Measurements from ENCODE around the gene VAV3.

VAV3 gene

GRCh38 chr1:107550358-107550757, 414.6 kb downstream of the VAV3 start:
- no peaks in the 10 kb centered on the region for H3K27me3 ChIP-seq (ENCODE audit: control insufficient read depth in 1 of 2, insufficient read depth in 1 of 2, low read length in 2 of 2)
- no peak for DNase-seq
- no peak overlapping the region for H2BK12ac ChIP-seq (ENCODE audit: low read length in 2 of 2)
- H3K9ac ChIP-seq (ENCODE audit: low read length), result no peak overlapping the region
- H3K4me3 ChIP-seq (ENCODE audit: insufficient read depth in 1 of 2, low read depth in 1 of 2, low read length in 2 of 2), result no peak overlapping the region
- no peaks in the 10 kb centered on the region for H3K79me1 ChIP-seq (replicated peaks; ENCODE audit: low read length, poor library complexity, severe bottlenecking)
- H3K4me2 ChIP-seq (ENCODE audit: low read length, poor library complexity, severe bottlenecking), result no peak overlapping the region
- H3K9me3 ChIP-seq (ENCODE audit: control insufficient read depth, low read length), result no peaks in the 10 kb centered on the region
- no peak overlapping the region for H3K23ac ChIP-seq (ENCODE audit: low read length in 2 of 2)
- no peak overlapping the region for H4K91ac ChIP-seq (ENCODE audit: low read length)
- no peak overlapping the region for H2BK5ac ChIP-seq (ENCODE audit: low read depth, low read length, poor library complexity, severe bottlenecking)
- H3K27ac ChIP-seq (ENCODE audit: low read length, poor library complexity, severe bottlenecking), result no peak overlapping the region
- no peak overlapping the region for H4K8ac ChIP-seq (ENCODE audit: low read length)
- H3K36me3 ChIP-seq (ENCODE audit: control insufficient read depth in 1 of 2, insufficient read depth in 2 of 2, low read depth in 1 of 2, low read length in 2 of 2), result no peaks in the 10 kb centered on the region
- no peak overlapping the region for H2BK120ac ChIP-seq (ENCODE audit: low read depth, low read length)
- no peaks in the 10 kb centered on the region for H3K4me1 ChIP-seq (ENCODE audit: control insufficient read depth, insufficient read depth, low read depth, low read length)
- H3K18ac ChIP-seq (ENCODE audit: low read depth in 1 of 2, low read length in 2 of 2), result no peak overlapping the region
- no peak overlapping the region for H2BK15ac ChIP-seq (ENCODE audit: low read depth, poor library complexity, severe bottlenecking)
- no peak overlapping the region for H3K14ac ChIP-seq (ENCODE audit: low read length in 2 of 2)
- H2AK5ac ChIP-seq (ENCODE audit: low read length, severe bottlenecking), result no peak overlapping the region
- WGBS, result 76% methylated on average over 5 of the region's 5 CpGs
- no peak overlapping the region for H3K4ac ChIP-seq (ENCODE audit: low read depth in 1 of 2, low read length in 2 of 2)
- no peak overlapping the region for H2AFZ ChIP-seq (ENCODE audit: low read depth, low read length)

- H3K4ac ChIP-seq (ENCODE audit: low read depth in 1 of 2, low read length in 2 of 2), result no peak overlapping the region
- H2BK15ac ChIP-seq (ENCODE audit: low read depth, poor library complexity, severe bottlenecking), result no peak overlapping the region
- H3K36me3 ChIP-seq (ENCODE audit: control insufficient read depth in 1 of 2, insufficient read depth in 2 of 2, low read depth in 1 of 2, low read length in 2 of 2), result no peaks in the 10 kb centered on the region
- H3K27me3 ChIP-seq (ENCODE audit: control insufficient read depth in 1 of 2, insufficient read depth in 1 of 2, low read length in 2 of 2), result no peaks in the 10 kb centered on the region
- H3K4me2 ChIP-seq (ENCODE audit: low read length, poor library complexity, severe bottlenecking), result no peak overlapping the region
- H2BK5ac ChIP-seq (ENCODE audit: low read depth, low read length, poor library complexity, severe bottlenecking), result no peak overlapping the region
- H3K14ac ChIP-seq (ENCODE audit: low read length in 2 of 2), result no peak overlapping the region
- H4K8ac ChIP-seq (ENCODE audit: low read length), result no peak overlapping the region
- H3K4me1 ChIP-seq (ENCODE audit: control insufficient read depth, insufficient read depth, low read depth, low read length), result no peaks in the 10 kb centered on the region
- no peak overlapping the region for H3K4me3 ChIP-seq (ENCODE audit: insufficient read depth in 1 of 2, low read depth in 1 of 2, low read length in 2 of 2)
- H3K79me1 ChIP-seq (replicated peaks; ENCODE audit: low read length, poor library complexity, severe bottlenecking), result no peaks in the 10 kb centered on the region
- H2BK12ac ChIP-seq (ENCODE audit: low read length in 2 of 2), result no peak overlapping the region
- H3K9ac ChIP-seq (ENCODE audit: low read length), result no peak overlapping the region
- peak overlapping the region in 1 of 2 experiments; percentile 30 for H3K18ac ChIP-seq (ENCODE audit: low read depth in 1 of 2, low read length in 2 of 2)
- H2BK120ac ChIP-seq (ENCODE audit: low read depth, low read length), result no peak overlapping the region
- H2AFZ ChIP-seq (ENCODE audit: low read depth, low read length), result no peak overlapping the region
- no peaks in the 10 kb centered on the region for H3K9me3 ChIP-seq (ENCODE audit: control insufficient read depth, low read length)
- no peak overlapping the region for H3K23ac ChIP-seq (ENCODE audit: low read length in 2 of 2)
- H2AK5ac ChIP-seq (ENCODE audit: low read length, severe bottlenecking), result no peak overlapping the region
- DNase-seq, result no peak
- H3K27ac ChIP-seq (ENCODE audit: low read length, poor library complexity, severe bottlenecking), result no peak overlapping the region
- no peak overlapping the region for H4K91ac ChIP-seq (ENCODE audit: low read length)
- 79% methylated on average over 3 of the region's 3 CpGs for WGBS
These were observed 415.7 kb downstream of the VAV3 start for GRCh38 chr1:107549152-107549810.

- Histone ChIP-seq H2BK5ac (ENCODE audit: low read depth, low read length, poor library complexity, severe bottlenecking) (no peak overlapping the region), H2AFZ (ENCODE audit: low read depth, low read length) (no peak overlapping the region), H4K8ac (ENCODE audit: low read length) (no peak overlapping the region), H3K27me3 (ENCODE audit: control insufficient read depth in 1 of 2, insufficient read depth in 1 of 2, low read length in 2 of 2) (no peaks in the 10 kb centered on the region), H2BK12ac (ENCODE audit: low read length in 2 of 2) (no peak overlapping the region), H3K18ac (ENCODE audit: low read depth in 1 of 2, low read length in 2 of 2) (no peak overlapping the region), H3K14ac (ENCODE audit: low read length in 2 of 2) (no peak overlapping the region), H3K23ac (ENCODE audit: low read length in 2 of 2) (no peak overlapping the region), H3K4ac (ENCODE audit: low read depth in 1 of 2, low read length in 2 of 2) (no peak overlapping the region), H4K91ac (ENCODE audit: low read length) (no peak overlapping the region), H3K36me3 (ENCODE audit: control insufficient read depth in 1 of 2, insufficient read depth in 2 of 2, low read depth in 1 of 2, low read length in 2 of 2) (no peaks in the 10 kb centered on the region), H3K4me3 (ENCODE audit: insufficient read depth in 1 of 2, low read depth in 1 of 2, low read length in 2 of 2) (no peak overlapping the region), H3K79me1 (replicated peaks; ENCODE audit: low read length, poor library complexity, severe bottlenecking) (no peaks in the 10 kb centered on the region), H3K9ac (ENCODE audit: low read length) (no peak overlapping the region), H3K9me3 (ENCODE audit: control insufficient read depth, low read length) (no peaks in the 10 kb centered on the region), H3K4me1 (ENCODE audit: control insufficient read depth, insufficient read depth, low read depth, low read length) (no peaks in the 10 kb centered on the region), H2BK15ac (ENCODE audit: low read depth, poor library complexity, severe bottlenecking) (no peak overlapping the region), H2BK120ac (ENCODE audit: low read depth, low read length) (no peak overlapping the region), H3K4me2 (ENCODE audit: low read length, poor library complexity, severe bottlenecking) (no peak overlapping the region), H3K27ac (ENCODE audit: low read length, poor library complexity, severe bottlenecking) (no peak overlapping the region), H2AK5ac (ENCODE audit: low read length, severe bottlenecking) (no peak overlapping the region)
- no peak for DNase-seq
- 85% methylated on average over 3 of the region's 3 CpGs for WGBS
These were observed 416.7 kb downstream of the VAV3 start for GRCh38 chr1:107548276-107548675.

- Histone ChIP-seq H3K4me3 (ENCODE audit: insufficient read depth in 1 of 2, low read depth in 1 of 2, low read length in 2 of 2) (no peak overlapping the region), H3K14ac (ENCODE audit: low read length in 2 of 2) (no peak overlapping the region), H2BK5ac (ENCODE audit: low read depth, low read length, poor library complexity, severe bottlenecking) (no peak overlapping the region), H4K8ac (ENCODE audit: low read length) (no peak overlapping the region), H2BK15ac (ENCODE audit: low read depth, poor library complexity, severe bottlenecking) (no peak overlapping the region), H3K23ac (ENCODE audit: low read length in 2 of 2) (no peak overlapping the region), H3K79me1 (replicated peaks; ENCODE audit: low read length, poor library complexity, severe bottlenecking) (no peaks in the 10 kb centered on the region), H2BK12ac (ENCODE audit: low read length in 2 of 2) (no peak overlapping the region), H2AK5ac (ENCODE audit: low read length, severe bottlenecking) (no peak overlapping the region), H3K4me1 (ENCODE audit: control insufficient read depth, insufficient read depth, low read depth, low read length) (no peaks in the 10 kb centered on the region), H2AFZ (ENCODE audit: low read depth, low read length) (no peak overlapping the region), H3K18ac (ENCODE audit: low read depth in 1 of 2, low read length in 2 of 2) (no peak overlapping the region), H3K36me3 (ENCODE audit: control insufficient read depth in 1 of 2, insufficient read depth in 2 of 2, low read depth in 1 of 2, low read length in 2 of 2) (no peaks in the 10 kb centered on the region), H3K9ac (ENCODE audit: low read length) (no peak overlapping the region), H4K91ac (ENCODE audit: low read length) (no peak overlapping the region), H3K4me2 (ENCODE audit: low read length, poor library complexity, severe bottlenecking) (no peak overlapping the region), H3K9me3 (ENCODE audit: control insufficient read depth, low read length) (no peaks in the 10 kb centered on the region), H3K27ac (ENCODE audit: low read length, poor library complexity, severe bottlenecking) (no peak overlapping the region), H3K27me3 (ENCODE audit: control insufficient read depth in 1 of 2, insufficient read depth in 1 of 2, low read length in 2 of 2) (no peaks in the 10 kb centered on the region), H2BK120ac (ENCODE audit: low read depth, low read length) (no peak overlapping the region), H3K4ac (ENCODE audit: low read depth in 1 of 2, low read length in 2 of 2) (no peak overlapping the region)
- WGBS, result 76% methylated on average over 4 of the region's 4 CpGs
- no peak for DNase-seq
These were observed 417.4 kb downstream of the VAV3 start for GRCh38 chr1:107547363-107548155.

All from mesenchymal stem cell (in vitro differentiated cells and primary cell).